GM23248 (cell line): ENCODE data around the gene GLIS2.

Experiments used
- EZH2 ChIP-seq: fragments of 200-600 bp; sonication (generic); IDR thresholded peaks from 2 replicates; pipeline ENCODE4 v1.6.1; 2018; ENCODE audit warnings: antibody characterized with exemption, mild to moderate bottlenecking; ENCODE audit not compliant: insufficient read depth, poor library complexity, severe bottlenecking
- EZH2phosphoT487 ChIP-seq: fragments of 200-600 bp; sonication (generic); IDR thresholded peaks from 2 replicates; pipeline ENCODE4 v1.6.1; 2018; ENCODE audit warnings: antibody characterized with exemption, moderate library complexity, mild to moderate bottlenecking, low read depth; ENCODE audit not compliant: insufficient read depth

- TF ChIP-seq EZH2phosphoT487 = no peak
- no peak for TF ChIP-seq EZH2
Measured at GRCh38 chr16:4291699-4292098, 24.2 kb upstream of the GLIS2 start.
